HG03439 (cell line): ENCODE results near the gene BEGAIN.

Source experiments
- ATAC-seq: cut with Tn5 transposase; IDR thresholded peaks from one replicate; pipeline ENCODE4 v1.9.1; 2021; ENCODE audit warnings: mild to moderate bottlenecking, moderate library complexity; ENCODE audit not compliant: unreplicated experiment

BEGAIN gene

DNA sequence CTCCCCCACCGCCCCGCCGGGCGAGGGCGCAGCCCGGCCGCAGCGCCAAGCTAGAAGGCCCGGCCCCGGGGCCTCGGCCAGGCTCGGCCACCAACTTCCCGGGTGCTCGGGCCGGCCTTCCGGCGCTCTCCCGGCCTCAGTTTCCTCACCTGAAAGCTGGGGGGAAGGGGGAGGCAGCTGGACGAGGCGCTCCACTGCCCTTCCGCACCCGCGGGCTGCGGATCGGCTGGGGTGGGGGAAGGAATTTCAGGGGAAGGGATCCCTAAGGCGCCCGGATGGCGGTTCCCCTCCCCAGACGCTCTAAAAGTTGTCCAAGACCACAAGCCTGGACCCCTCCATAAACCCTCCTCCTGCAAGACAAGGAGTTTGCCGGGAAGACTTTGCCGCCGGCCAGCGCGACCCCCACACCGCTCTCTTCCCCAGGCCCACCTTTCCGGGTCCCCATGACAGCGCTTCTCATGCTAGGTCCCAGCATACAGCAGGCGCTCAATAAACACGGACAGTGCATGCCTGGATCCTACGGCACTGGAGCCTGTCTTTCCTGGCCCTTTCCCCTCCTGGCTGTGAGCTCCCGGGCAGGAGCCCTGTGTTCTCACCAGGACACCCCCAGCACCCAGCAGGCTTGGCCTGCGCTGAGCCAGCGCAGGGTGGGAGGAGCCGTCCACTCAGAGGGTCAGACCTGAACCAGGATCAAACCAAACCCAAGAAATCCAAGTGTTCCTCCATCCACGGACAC, 18.1 kb downstream of the BEGAIN start:
- no peak for ATAC-seq

- no peak for ATAC-seq
Measured at GRCh38 chr14:100568164-100568997, 18.8 kb downstream of the BEGAIN start.

DNA sequence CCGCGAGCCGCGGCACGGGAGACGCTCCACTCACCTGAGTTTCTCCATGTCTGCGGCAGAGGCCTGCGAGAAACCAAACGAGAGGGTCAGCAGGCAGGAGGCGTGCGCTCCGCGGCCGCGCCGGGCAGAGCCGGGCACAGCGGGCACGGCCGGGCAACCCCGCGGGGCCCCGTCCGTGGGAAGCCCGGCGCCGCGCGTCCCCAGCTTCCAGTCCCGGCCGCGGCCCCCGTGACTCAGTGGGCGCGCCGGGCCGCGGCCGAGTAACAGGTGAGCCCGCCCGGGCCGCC, 19.4 kb downstream of the BEGAIN start:
- no peak for ATAC-seq

DNA sequence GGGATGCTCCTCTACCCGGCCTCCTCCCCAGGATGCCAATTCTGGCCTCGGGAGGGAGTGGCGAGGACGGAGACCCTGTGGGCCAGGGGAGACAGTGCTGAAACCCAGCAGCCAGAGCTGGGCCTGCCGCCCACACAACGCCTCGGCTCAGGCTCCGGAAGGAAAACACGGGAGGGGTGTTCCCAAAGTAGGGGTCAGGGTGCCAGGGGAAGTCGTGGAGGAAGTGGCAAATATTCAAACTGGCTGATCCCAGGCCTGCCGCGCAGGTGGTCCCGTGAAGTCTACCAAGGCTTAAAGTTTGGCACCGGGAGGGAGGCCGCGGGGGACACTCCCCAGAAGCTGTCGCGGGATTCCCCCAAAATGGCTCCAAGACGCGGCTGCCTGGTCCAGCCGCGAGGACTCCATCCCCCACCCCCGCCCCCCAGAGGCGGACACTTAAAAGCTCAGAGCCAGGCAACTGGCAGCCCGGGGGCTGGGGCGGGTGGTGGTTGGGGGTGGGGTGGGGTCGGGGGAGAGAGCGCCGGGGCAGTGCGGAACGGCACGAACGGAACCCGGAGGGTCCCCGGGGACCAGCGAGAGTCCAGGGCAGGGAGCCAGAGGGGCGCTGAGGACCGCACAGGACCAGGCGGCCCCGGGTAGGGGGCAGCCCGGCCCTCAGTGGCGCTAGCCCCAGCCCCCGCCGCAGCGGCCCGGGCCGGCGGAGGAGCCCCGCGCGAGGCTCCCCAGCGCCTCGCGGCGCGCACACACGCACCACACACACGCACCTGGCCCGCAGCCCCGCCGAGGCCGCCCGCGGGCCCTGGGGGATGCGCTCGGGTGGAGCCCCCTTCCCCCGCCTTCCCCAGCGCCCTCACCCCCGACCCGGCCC, 20.0 kb downstream of the BEGAIN start:
- ATAC-seq: no peak

GRCh38 chr14:100566586-100566985, 20.6 kb downstream of the BEGAIN start:
- ATAC-seq: no peak

DNA sequence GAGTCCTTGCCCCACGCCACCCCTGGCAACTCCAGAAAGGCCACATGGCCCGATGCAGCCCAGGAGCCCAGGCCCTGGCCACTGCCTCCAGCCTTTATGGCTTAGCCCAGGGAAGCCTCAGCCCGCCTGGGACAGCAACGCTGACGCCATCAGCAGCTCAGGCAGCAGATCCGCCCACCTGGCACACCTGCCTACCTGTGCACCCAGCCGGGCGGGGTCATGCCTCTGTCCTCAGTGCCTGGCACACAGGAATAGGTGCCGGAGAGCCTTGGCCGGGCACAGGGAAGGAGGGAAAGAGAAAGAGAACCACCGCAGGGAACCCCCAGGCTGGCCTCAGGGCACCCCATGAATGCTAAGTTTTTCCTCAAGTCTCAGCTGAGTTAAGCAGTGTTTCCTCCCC, 21.1 kb downstream of the BEGAIN start:
- ATAC-seq: no peak

DNA sequence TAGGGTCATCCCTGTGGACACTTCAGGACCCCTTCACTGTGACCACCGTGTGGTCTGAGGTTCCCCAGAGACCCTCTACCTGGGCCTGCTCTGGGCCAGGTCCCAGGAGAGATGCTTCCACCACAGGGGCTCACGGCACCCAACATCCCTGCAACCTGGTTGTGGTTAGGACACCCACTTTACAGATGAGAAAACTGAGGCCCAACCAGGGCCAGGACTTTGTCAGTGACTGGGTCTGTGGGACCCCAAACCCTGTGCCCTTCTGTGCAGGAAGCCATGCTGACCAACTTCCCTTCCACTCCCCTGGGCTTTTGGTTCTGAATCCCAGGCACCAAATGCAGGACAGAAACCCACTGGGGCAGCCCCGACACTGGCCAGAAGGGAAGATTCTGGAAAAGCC, 21.6 kb downstream of the BEGAIN start:
- no peak for ATAC-seq

DNA sequence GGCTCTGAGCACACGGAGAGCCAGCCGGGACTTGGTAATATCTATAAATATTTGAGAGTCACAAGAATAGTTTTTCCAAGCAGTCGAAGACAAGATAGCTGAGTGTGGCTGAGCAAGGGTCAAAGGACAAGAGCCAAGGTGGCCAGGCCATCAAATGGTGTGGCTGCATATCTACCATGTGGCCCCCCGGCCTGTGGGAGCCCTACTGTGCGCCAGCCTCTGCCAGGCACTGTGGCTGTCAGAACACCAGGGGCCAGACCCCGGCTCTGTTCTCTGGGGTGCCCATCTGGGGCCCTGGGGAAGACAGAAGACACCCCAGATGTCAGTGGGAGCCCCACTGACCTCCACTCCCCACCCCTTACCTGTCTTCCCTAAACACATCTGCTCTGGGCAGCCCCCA, 22.7 kb downstream of the BEGAIN start:
- ATAC-seq: no peak

DNA sequence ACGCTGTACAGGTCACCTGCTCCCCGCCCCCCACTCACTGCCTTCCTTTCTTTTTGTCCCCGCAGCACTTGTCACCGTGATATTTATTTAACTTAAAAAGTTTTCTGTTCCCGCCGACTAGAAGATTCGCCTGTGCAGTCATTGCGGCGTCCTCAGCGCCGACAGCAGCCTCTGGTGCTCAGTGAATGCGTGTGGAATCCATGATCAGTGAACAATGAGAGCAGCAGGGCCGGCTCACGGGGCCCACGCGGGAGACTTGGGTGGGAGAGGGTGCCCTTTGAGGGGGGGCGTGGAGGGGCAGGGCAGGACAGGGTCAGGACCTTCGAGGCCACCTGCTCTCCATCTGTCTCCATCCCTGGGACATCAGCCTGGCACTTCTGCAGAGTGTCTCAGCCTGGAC, 24.5 kb downstream of the BEGAIN start:
- ATAC-seq: no peak

GRCh38 chr14:100561005-100561404, 26.2 kb downstream of the BEGAIN start:
- no peak for ATAC-seq

DNA sequence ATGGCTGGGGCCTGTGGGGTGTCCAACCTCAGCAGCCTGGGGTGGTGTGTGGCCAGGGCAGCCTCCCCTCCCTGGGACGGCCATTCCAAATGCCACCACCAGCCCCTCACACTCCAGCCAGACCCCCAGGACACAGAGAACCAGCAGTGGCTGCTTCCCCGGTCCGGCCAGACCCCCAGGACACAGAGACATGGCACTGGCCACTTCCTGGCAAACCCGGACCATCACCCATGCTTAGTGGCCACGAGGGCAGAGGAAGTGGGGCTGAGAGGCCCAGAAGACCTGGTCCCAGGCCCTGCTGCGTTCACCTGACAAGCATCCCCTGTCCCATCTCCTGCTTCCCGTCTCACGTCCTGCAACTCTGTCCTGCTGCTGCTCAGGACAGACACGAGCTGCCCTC, 26.7 kb downstream of the BEGAIN start:
- ATAC-seq: no peak

DNA sequence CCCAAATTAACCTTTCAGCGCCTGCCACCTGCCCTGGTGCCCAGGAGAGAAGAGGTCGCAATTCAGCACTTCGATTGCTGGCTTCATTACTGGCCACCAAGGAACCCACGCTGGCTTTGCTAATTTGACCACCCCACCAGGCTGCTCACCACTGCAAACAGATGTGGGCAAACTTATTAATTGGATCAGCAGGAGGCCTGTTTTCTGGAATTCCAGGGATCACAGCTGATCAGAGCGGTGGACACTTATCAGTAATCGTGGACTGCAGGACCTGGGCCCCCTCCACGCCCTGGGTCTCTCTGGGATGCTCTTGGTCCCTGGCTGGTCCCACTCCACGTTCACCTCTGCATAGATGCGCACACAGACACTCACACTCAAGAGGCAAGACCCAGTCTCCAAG, 27.8 kb downstream of the BEGAIN start:
- no peak for ATAC-seq

DNA sequence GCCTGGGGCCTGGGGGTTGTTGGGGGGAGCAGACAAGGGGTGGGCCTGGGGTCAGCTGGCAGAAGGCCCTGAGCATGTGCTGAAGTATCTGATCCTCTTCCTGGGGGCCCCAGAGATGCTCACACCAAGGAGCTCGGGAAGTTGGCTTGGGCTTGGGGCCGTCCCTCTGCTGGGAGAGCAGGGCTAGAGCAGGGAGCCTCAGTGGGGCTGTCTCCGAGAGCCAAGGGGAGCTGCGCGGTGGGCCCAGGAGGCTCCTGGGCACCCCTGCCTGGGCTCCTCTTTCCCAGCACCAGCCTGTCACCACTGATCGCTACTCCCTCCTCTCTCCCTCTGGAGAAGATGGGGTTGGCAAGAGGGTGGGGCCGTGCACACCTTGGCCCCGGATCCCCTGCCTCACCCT, 28.3 kb downstream of the BEGAIN start:
- no peak for ATAC-seq

GRCh38 chr14:100558226-100558625, 29.0 kb downstream of the BEGAIN start:
- no peak for ATAC-seq

DNA sequence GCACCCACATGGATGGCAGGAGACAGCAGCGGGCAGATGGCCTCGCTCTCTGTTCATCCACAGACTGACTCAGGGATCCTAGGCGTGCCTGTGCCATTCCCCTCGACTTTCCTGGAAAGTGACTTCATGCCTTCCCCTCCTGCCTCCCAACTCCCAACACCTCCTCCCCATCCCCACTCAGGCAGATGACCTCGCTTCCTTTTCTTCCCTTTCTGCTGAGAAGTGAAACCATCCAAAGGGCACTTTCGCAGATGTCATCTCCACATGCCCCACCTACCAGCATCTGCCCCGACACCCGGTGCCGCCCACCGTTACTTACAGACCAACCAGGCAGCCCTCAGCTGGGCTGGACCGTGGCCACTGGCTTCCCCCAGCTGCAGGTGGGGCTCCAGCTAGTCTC, 29.6 kb downstream of the BEGAIN start:
- no peak for ATAC-seq

GRCh38 chr14:100556936-100557505, 30.2 kb downstream of the BEGAIN start:
- no peak for ATAC-seq

DNA sequence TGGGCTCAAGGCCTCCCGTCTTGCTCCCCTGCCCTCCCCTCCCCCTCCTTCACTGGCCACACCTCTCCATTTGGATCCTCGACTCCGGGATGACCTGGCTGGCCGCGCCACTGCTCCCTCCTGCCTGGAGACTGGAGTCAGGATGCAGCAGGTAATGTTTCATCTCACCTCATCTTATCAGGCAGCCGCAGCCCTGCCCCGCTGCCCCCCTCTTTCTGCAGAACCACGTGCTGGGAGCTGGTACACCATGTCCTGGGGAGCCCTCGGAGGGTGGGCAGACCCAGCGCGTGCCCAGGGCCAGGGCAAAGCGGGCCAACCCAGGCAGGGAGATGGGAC, 31.1 kb downstream of the BEGAIN start:
- no peak for ATAC-seq

- ATAC-seq: no peak
Measured at GRCh38 chr14:100555436-100556139, 31.6 kb downstream of the BEGAIN start.

GRCh38 chr14:100554696-100555320, 32.4 kb downstream of the BEGAIN start:
- no peak for ATAC-seq

DNA sequence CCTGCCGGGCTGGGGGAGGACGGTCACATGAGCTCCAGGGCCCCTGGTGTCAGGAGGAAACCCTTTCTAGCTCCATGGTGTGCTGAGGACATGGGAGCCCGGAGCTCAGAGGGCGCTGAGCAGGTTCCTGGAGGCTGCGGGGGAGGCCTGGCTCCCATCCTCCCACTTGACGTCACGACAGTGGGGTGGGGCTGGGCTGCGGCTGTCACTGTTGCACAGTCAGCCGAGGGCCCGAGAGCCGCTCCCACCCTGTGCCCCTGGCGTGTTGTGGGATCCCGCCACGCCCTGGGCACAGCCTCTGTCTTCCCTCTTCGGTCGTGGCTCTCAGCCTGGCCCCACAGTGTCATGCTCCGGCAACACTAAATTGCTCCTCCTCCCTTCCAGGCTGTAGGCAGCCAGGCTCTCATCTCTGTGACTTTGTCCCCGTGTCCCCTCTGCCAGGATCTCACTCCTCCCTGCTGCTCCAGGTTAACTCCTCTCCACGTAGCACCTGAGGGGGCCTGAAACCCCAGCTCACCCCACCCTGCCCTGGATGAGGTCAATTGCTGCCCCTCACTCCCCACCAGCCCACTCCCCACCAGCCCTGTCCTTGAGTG, 33.0 kb downstream of the BEGAIN start:
- no peak for ATAC-seq
